Gastroesophageal sphincter (tissue), 4 donors: Measurements from ENCODE around the gene PDZK1. TPM values are rescaled to one million over a fixed set of nuclear protein-coding genes. Genes with fewer than 3 reads are reported as not detected.
"Not testable (repeated sequence)": the region's sequence is repeated elsewhere in the genome, so short reads cannot be mapped to it uniquely, and the experiment has no call there.

Source experiments
- ATAC-seq: fragments of 150-250 bp; one replicate; pipeline ENCODE4 v1.9.1; 2016; ENCODE audit warnings: mild to moderate bottlenecking, moderate library complexity
- H3K27ac ChIP-seq, 4 donors: fragments of 200-600 bp; sonication (generic) in 3 of 4; 1 replicate in 3 of 4; 2 replicates in 1 of 4; pipeline ENCODE4 v1.5.1; 2016 to 2019
- H3K27me3 ChIP-seq: fragments of 200-600 bp; sonication (generic); one replicate; pipeline ENCODE4 v1.5.1; 2019
- H3K36me3 ChIP-seq, 2 donors: fragments of 200-600 bp; sonication (generic); one replicate each; pipeline ENCODE4 v1.5.1; 2019; ENCODE audit warnings: control low read depth in 1 of 2
- H3K4me1 ChIP-seq, 3 donors: fragments of 200-600 bp; sonication (generic); 1 replicate in 2 of 3; 2 replicates in 1 of 3; pipeline ENCODE4 v1.5.1; 2016 to 2019; ENCODE audit warnings: control low read depth in 2 of 3
- H3K4me3 ChIP-seq, 2 donors: fragments of 200-600 bp; sonication (generic); one replicate each; pipeline ENCODE4 v1.5.1; 2019; ENCODE audit warnings: mild to moderate bottlenecking in 1 of 2, moderate library complexity in 1 of 2
- H3K9me3 ChIP-seq, 3 donors: fragments of 200-600 bp; sonication (generic); one replicate each; pipeline ENCODE4 v1.5.1; 2017 to 2019; ENCODE audit warnings: control low read depth in 2 of 3
- CTCF ChIP-seq, 4 experiments: fragments of 200-600 bp in 2 of 4; fragments of 450-650 bp in 2 of 4; sonication (generic) in 1 of 4; IDR thresholded peaks; one replicate each; pipeline ENCODE4 v1.5.1; 2017 to 2019; ENCODE audit warnings: antibody characterized with exemption in 4 of 4, mild to moderate bottlenecking in 2 of 4, moderate library complexity in 2 of 4
- EP300 ChIP-seq: sonication (generic); formaldehyde crosslinking; IDR thresholded peaks from one replicate; pipeline ENCODE4 v1.6.1; 2017; ENCODE audit warnings: antibody characterized with exemption, mild to moderate bottlenecking
- POLR2A ChIP-seq, 2 donors: fragments of 450-650 bp; IDR thresholded peaks; one replicate each; pipeline ENCODE4 v1.6.1; 2017; ENCODE audit warnings: antibody characterized with exemption in 2 of 2, mild to moderate bottlenecking in 2 of 2, moderate library complexity in 1 of 2
- POLR2AphosphoS5 ChIP-seq: sonication (generic); formaldehyde crosslinking; IDR thresholded peaks from one replicate; pipeline ENCODE4 v1.6.1; 2017; ENCODE audit warnings: antibody characterized with exemption
- WGBS, 2 donors: methylation state at CpG; one replicate each; pipeline ENCODE4 v1.1.5; 2018; ENCODE audit warnings: low coverage in 1 of 2; 5-methylcytosine and 5-hydroxymethylcytosine counted together
- total RNA-seq, 4 donors: library from RNA; depleted of rRNA; stranded (reverse); fragments of >200 nt; gene quantifications; one replicate each; pipeline ENCODE4 v1.1.0, GENCODE V29; 2016

Gene PDZK1
- total RNA-seq, 4 donors from 2014 or later, result 0.46 to 0.87 TPM; not detected in 2

GRCh38 chr1:145729196-145729595 lies 22.0 kb upstream of the PDZK1 start:
- no peaks in the 10 kb centered on the region for H3K27me3 ChIP-seq
- 39 to 70% methylated on average over 3 to 5 of the region's 5 CpGs for WGBS, 2 donors
- no peak for ATAC-seq
- TF ChIP-seq CTCF (IDR thresholded peaks at IDR 0.05) (no peak), POLR2AphosphoS5 (no peak), POLR2A (IDR thresholded peaks at IDR 0.05) (no peak), EP300 (no peak)
- H3K4me3 ChIP-seq, result no peak overlapping the region
- no peaks in the 10 kb centered on the region for H3K36me3 ChIP-seq
- H3K27ac ChIP-seq, result no peak overlapping the region
- H3K4me1 ChIP-seq, result no peaks in the 10 kb centered on the region
- no peaks in the 10 kb centered on the region for H3K9me3 ChIP-seq

- H3K27me3 ChIP-seq, H3K36me3 ChIP-seq, H3K9me3 ChIP-seq, H3K4me3 ChIP-seq, H3K27ac ChIP-seq, H3K4me1 ChIP-seq, ATAC-seq: not testable (repeated sequence)
- 76 to 94% methylated on average over 3 to 5 of the region's 5 CpGs for WGBS, 2 donors
These were observed 19.0 kb upstream of the PDZK1 start for GRCh38 chr1:145726193-145726592.

GRCh38 chr1:145720878-145721671 lies 13.9 kb upstream of the PDZK1 start:
- H3K4me1 ChIP-seq, result peaks cover 0 to 17% (median 10%) of the 10 kb centered on the region in 3 donors
- H3K27me3 ChIP-seq, result no peaks in the 10 kb centered on the region
- H3K27ac ChIP-seq, result peak overlapping the region in 2 of 4 donors; percentile 33 to 48
- H3K4me3 ChIP-seq, result peak overlapping the region; percentile 24 to 43
- no peaks in the 10 kb centered on the region for H3K36me3 ChIP-seq
- 0 to 11% methylated on average over 1 to 14 of the region's 47 CpGs for WGBS, 2 donors
- peak; percentile 92 for ATAC-seq
- TF ChIP-seq POLR2A (IDR thresholded peaks at IDR 0.05) (no peak), POLR2AphosphoS5 (no peak), CTCF (IDR thresholded peaks at IDR 0.05) (peak; percentile 81 to 97 (median 92))
- H3K9me3 ChIP-seq, result no peaks in the 10 kb centered on the region

- H3K27ac ChIP-seq, result peak overlapping the region in 2 of 4 donors; percentile 33 to 48
- TF ChIP-seq EP300 (no peak), POLR2AphosphoS5 (peak; percentile 9), POLR2A (IDR thresholded peaks at IDR 0.05) (no peak)
- ATAC-seq, result peak; percentile 76
- 25% methylated on average over 5 of the region's 5 CpGs; no CpG with 5 or more reads in 1 of the 2 donors for WGBS, 2 donors
- H3K9me3 ChIP-seq, result no peaks in the 10 kb centered on the region
- H3K27me3 ChIP-seq, result no peaks in the 10 kb centered on the region
- no peaks in the 10 kb centered on the region for H3K36me3 ChIP-seq
- H3K4me1 ChIP-seq, result peaks cover 0 to 17% (median 10%) of the 10 kb centered on the region in 3 donors
- peak overlapping the region in 1 of 2 donors; percentile 43 for H3K4me3 ChIP-seq
These were observed 13.3 kb upstream of the PDZK1 start for GRCh38 chr1:145720556-145720877.

GRCh38 chr1:145719230-145720079 lies 12.3 kb upstream of the PDZK1 start, which contains the start of gene CD160:
Gene CD160, plus strand, starts transcription at chr1:145719499. Its CDS starts 8,829 bp downstream, at chr1:145728328.
- H3K27me3 ChIP-seq, result no peaks in the 10 kb centered on the region
- WGBS, 2 donors, result 86 to 87% methylated on average over 5 to 11 of the region's 12 CpGs
- H3K4me1 ChIP-seq, result peaks cover 0 to 25% (median 10%) of the 10 kb centered on the region in 3 donors
- H3K36me3 ChIP-seq, result no peaks in the 10 kb centered on the region
- peak within 1 kb of the TSS in 1 of 4 donors; percentile 33 for H3K27ac ChIP-seq
- no peak within 1 kb of the TSS for H3K4me3 ChIP-seq
- no peaks in the 10 kb centered on the region for H3K9me3 ChIP-seq
- no peak for TF ChIP-seq POLR2A (IDR thresholded peaks at IDR 0.05)
- no peak for TF ChIP-seq EP300
- TF ChIP-seq CTCF (IDR thresholded peaks at IDR 0.05), result no peak
- TF ChIP-seq POLR2AphosphoS5, result no peak
- no peak for ATAC-seq

- H3K36me3 ChIP-seq, H3K27me3 ChIP-seq, ATAC-seq, H3K9me3 ChIP-seq, H3K4me3 ChIP-seq, H3K27ac ChIP-seq: not testable (repeated sequence)
- WGBS, 2 donors, result 94 to 97% methylated on average over 3 to 5 of the region's 5 CpGs
- H3K4me1 ChIP-seq, result peaks cover 0 to 33% (median 10%) of the 10 kb centered on the region in 3 donors
These were observed 11.3 kb upstream of the PDZK1 start for GRCh38 chr1:145718465-145718864.
